Endothelial cell of umbilical vein (primary cell): ENCODE measurements around the gene TMPRSS4. TPM values are rescaled to one million over a fixed set of nuclear protein-coding genes. Genes with fewer than 3 reads are reported as not detected.

ENCODE experiments used
- BruUV-seq: library from RNA; stranded (reverse); fragments of 400-500 nt; replicated peaks from 2 replicates; lab custom pipeline; 2021; lab: Mats Ljungman, UMichigan
- CTCF ChIA-PET: fragments of 300-600, 350-600 bp; sonication (Branson Sonifier 250); formaldehyde crosslinking; loops from one replicate; lab custom pipeline; 2021; ENCODE audit warnings: antibody characterized with exemption, inconsistent platforms; lab: Charles Lee
- POLR2A ChIA-PET: fragments of 300-600, 350-600 bp; sonication (Branson Sonifier 250); formaldehyde crosslinking; loops from one replicate; lab custom pipeline; 2021; ENCODE audit warnings: antibody characterized with exemption, inconsistent platforms; lab: Charles Lee
- DNase-seq: peaks from one replicate; pipeline ENCODE4 v3.0.0-alpha.2; 2011; ENCODE audit warnings: low read depth, low spot score
- FAIRE-seq: peaks from 2 replicates; lab custom pipeline; 2011; peaks lifted over from hg19 to GRCh38; lab: Jason Lieb, UNC
- H2AFZ ChIP-seq: 2 replicates; pipeline ENCODE4 v1.6.0; 2012; ENCODE audit warnings: low read depth, low read length, control low read depth, inconsistent platforms
- H3K27ac ChIP-seq: 2 replicates; pipeline ENCODE4 v1.5.1; 2011; ENCODE audit warnings: low read depth, mild to moderate bottlenecking, control low read depth, low read length, moderate library complexity; ENCODE audit not compliant: insufficient read depth
- H3K27me3 ChIP-seq, 2 experiments: 2 replicates each; pipeline versions ENCODE4 v1.6.0 to v1.6.1; 2011; ENCODE audit warnings: low read length in 2 of 2, mixed read lengths in 1 of 2; ENCODE audit not compliant: control insufficient read depth in 2 of 2, insufficient read depth in 2 of 2
- H3K36me3 ChIP-seq, 2 experiments: 2 replicates in 1 of 2; 3 replicates in 1 of 2; pipeline ENCODE4 v1.5.1; 2011; ENCODE audit warnings: low read length in 2 of 2, mild to moderate bottlenecking in 1 of 2, moderate library complexity in 1 of 2; ENCODE audit not compliant: control insufficient read depth in 2 of 2, insufficient read depth in 2 of 2; ENCODE audit errors: extremely low read depth in 1 of 2
- H3K4me1 ChIP-seq: 3 replicates; pipeline ENCODE4 v1.5.1; 2011; ENCODE audit warnings: mild to moderate bottlenecking, low read length; ENCODE audit not compliant: control insufficient read depth, insufficient read depth; ENCODE audit errors: extremely low read depth
- H3K4me2 ChIP-seq: 2 replicates; pipeline ENCODE4 v1.6.1; 2011; ENCODE audit warnings: low read length, control low read depth, mixed read lengths; ENCODE audit not compliant: insufficient read depth
- H3K4me3 ChIP-seq, 3 experiments: fragments of 200-600 bp in 1 of 3; sonication (generic), shearing (Covaris generic) in 1 of 3; replicated peaks in 1 of 3; 2 replicates each; pipeline ENCODE4 v1.5.1; 2011 to 2016; ENCODE audit warnings: control low read depth in 3 of 3, low read length in 3 of 3, mild to moderate bottlenecking in 2 of 3, inconsistent platforms in 1 of 3, low read depth in 1 of 3, moderate library complexity in 1 of 3; ENCODE audit not compliant: insufficient read depth in 1 of 3
- H3K79me2 ChIP-seq: 2 replicates; pipeline ENCODE4 v1.6.0; 2012; ENCODE audit warnings: low read length, inconsistent platforms; ENCODE audit not compliant: control insufficient read depth, insufficient read depth
- H3K9ac ChIP-seq: replicated peaks from 2 replicates; pipeline ENCODE3; 2011; ENCODE audit warnings: low read length, control low read depth; ENCODE audit not compliant: insufficient read depth; ENCODE audit errors: extremely low read depth
- H3K9me1 ChIP-seq: replicated peaks from 3 replicates; pipeline ENCODE4 v1.6.0; 2011; ENCODE audit warnings: mild to moderate bottlenecking, low read length; ENCODE audit not compliant: control insufficient read depth, insufficient read depth; ENCODE audit errors: extremely low read depth
- H3K9me3 ChIP-seq: replicated peaks from 2 replicates; pipeline ENCODE4 v1.5.1; 2012; ENCODE audit warnings: low read length, inconsistent platforms; ENCODE audit not compliant: control insufficient read depth, insufficient read depth
- H4K20me1 ChIP-seq: replicated peaks from 2 replicates; pipeline ENCODE3; 2011; ENCODE audit warnings: mild to moderate bottlenecking, low read length; ENCODE audit not compliant: control insufficient read depth, insufficient read depth; ENCODE audit errors: extremely low read depth
- EZH2 ChIP-seq: IDR thresholded peaks from 2 replicates; pipeline ENCODE4 v1.6.1; 2012; ENCODE audit warnings: borderline replicate concordance, low read depth, mild to moderate bottlenecking, moderate library complexity, low read length, inconsistent platforms; ENCODE audit not compliant: severe bottlenecking
- GATA2 ChIP-seq: IDR thresholded peaks from 2 replicates; pipeline ENCODE4 v1.7.0; 2011; ENCODE audit warnings: low read depth, mild to moderate bottlenecking, moderate library complexity, mixed read lengths, low read length; ENCODE audit not compliant: insufficient read length, insufficient read depth
- JUN ChIP-seq: IDR thresholded peaks from 2 replicates; pipeline ENCODE4 v1.6.1; 2011; ENCODE audit warnings: borderline replicate concordance, low read depth; ENCODE audit not compliant: insufficient read length, insufficient read depth
- MYC ChIP-seq: IDR thresholded peaks from one replicate; pipeline ENCODE4 v1.6.1; 2011; ENCODE audit warnings: mild to moderate bottlenecking, low read depth, low read length
- POLR2AphosphoS5 ChIP-seq: IDR thresholded peaks from 2 replicates; pipeline ENCODE4 v1.6.1; 2012; ENCODE audit warnings: low read depth, mild to moderate bottlenecking, control low read depth, low read length, moderate library complexity; ENCODE audit not compliant: insufficient read depth
- dilution Hi-C: fragments of 300-500 bp; cut with MboI; formaldehyde crosslinking; loops from one replicate; pipeline ENCODE4 v1.15.0; 2019; ENCODE audit warnings: low sequenced_read_pairs; ENCODE audit not compliant: extremely low pct_ligation_motif_present
- intact Hi-C: fragments of 100-400 bp; cut with micrococcal nuclease; formaldehyde crosslinking; loops from one replicate; pipeline ENCODE4 v1.10.0; 2022
- polyA plus RNA-seq, 4 experiments: library from polyadenylated mRNA; depleted of rRNA in 3 of 4; stranded (reverse) in 3 of 4; unstranded in 1 of 4; fragments of >200 nt; gene quantifications; 2 replicates each; pipeline versions ENCODE4 v1.2.1 to v1.2.3, GENCODE V29; 2011 to 2012; ENCODE audit warnings: missing spikeins in 1 of 4
- total RNA-seq: library from RNA; stranded (reverse); gene quantifications from 2 replicates; pipeline ENCODE4 v1.2.3, GENCODE V29; 2021
- TF ChIP-seq, protein P1 (sequence below): IDR thresholded peaks from 2 replicates; pipeline ENCODE4 v1.6.1; 2011; ENCODE audit not compliant: insufficient read depth, insufficient read length
- TF ChIP-seq, protein P2 (sequence below), 2 donors: IDR thresholded peaks; 1 replicate in 1 of 2; 2 replicates in 1 of 2; pipeline ENCODE4 v1.5.1; 2011; ENCODE audit warnings: low read length in 2 of 2, mild to moderate bottlenecking in 2 of 2, moderate library complexity in 2 of 2, control low read depth in 1 of 2, inconsistent platforms in 1 of 2, low read depth in 1 of 2; ENCODE audit not compliant: insufficient read depth in 1 of 2; ENCODE audit errors: extremely low read depth in 1 of 2

Gene TMPRSS4
- total and polyA plus RNA-seq, 2 donors (not counting 3 experiments of a cell fraction or from before 2014, with no cell fraction given), result not detected

DNA sequence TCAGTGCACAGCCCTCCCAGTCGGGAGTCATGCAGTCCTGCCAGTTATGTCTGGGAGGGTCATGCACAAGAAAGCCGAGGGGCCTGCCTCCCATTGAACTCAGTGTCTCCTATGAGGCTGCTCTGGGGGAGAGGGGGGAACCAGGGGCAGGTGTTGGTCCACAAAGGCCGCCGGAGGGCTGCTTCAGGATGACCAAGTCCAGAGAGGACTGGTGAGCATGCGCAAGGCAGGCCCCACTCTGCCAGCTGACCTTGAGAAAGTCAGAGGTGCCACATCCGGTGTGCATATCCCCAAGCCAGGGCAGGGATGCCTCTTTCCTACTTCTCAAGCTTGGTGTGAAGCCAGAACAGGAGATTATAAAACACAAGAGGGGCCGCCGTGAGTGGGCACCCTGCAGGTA lies 71.4 kb downstream of the TMPRSS4 start:
- CTCF ChIA-PET, result interaction anchor here (7.6 kb wide), 1 partner anchor 22 kb away, joined by 112 read pairs; no protein-coding TSS in a partner anchor

More for the DNA sequence above, 71.4 kb downstream of the TMPRSS4 start:
- Histone ChIP-seq H3K9ac (no peak overlapping the region), H3K4me3 (no peak overlapping the region), H3K36me3 (no peaks in the 10 kb centered on the region), H3K27ac (no peak overlapping the region), H3K27me3 (peaks cover 57% of the 10 kb centered on the region in 2 experiments), H3K4me1 (peaks cover 2% of the 10 kb centered on the region), H2AFZ (no peak overlapping the region), H3K9me1 (no peaks in the 10 kb centered on the region), H3K4me2 (no peak overlapping the region), H3K9me3 (no peaks in the 10 kb centered on the region), H4K20me1 (no peaks in the 10 kb centered on the region), H3K79me2 (no peaks in the 10 kb centered on the region)
- intact Hi-C loops, result no loop called here
- dilution Hi-C loops, result no loop called here
- DNase-seq, result no peak
- no peak for FAIRE-seq
- BruUV-seq, result no TSS peak
- POLR2A ChIA-PET, result no interaction called here
- TF ChIP-seq GATA2 (no peak), MYC (no peak), EZH2 (no peak), POLR2AphosphoS5 (no peak), JUN (no peak)
- TF ChIP-seq, protein P1, sequence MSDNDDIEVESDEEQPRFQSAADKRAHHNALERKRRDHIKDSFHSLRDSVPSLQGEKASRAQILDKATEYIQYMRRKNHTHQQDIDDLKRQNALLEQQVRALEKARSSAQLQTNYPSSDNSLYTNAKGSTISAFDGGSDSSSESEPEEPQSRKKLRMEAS, result no peak
- TF ChIP-seq, protein P2, sequence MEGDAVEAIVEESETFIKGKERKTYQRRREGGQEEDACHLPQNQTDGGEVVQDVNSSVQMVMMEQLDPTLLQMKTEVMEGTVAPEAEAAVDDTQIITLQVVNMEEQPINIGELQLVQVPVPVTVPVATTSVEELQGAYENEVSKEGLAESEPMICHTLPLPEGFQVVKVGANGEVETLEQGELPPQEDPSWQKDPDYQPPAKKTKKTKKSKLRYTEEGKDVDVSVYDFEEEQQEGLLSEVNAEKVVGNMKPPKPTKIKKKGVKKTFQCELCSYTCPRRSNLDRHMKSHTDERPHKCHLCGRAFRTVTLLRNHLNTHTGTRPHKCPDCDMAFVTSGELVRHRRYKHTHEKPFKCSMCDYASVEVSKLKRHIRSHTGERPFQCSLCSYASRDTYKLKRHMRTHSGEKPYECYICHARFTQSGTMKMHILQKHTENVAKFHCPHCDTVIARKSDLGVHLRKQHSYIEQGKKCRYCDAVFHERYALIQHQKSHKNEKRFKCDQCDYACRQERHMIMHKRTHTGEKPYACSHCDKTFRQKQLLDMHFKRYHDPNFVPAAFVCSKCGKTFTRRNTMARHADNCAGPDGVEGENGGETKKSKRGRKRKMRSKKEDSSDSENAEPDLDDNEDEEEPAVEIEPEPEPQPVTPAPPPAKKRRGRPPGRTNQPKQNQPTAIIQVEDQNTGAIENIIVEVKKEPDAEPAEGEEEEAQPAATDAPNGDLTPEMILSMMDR (IDR thresholded peaks at IDR 0.05; ENCODE audit: extremely low read depth in 1 of 2, insufficient read depth in 1 of 2, low read depth in 1 of 2, low read length in 2 of 2), result no peak
